GM18907 (cell line): ENCODE data around the gene BLOC1S4.
"Not testable (repeated sequence)": the region's sequence is repeated elsewhere in the genome, so short reads cannot be mapped to it uniquely, and the experiment has no call there.

ENCODE experiments used
- ATAC-seq: cut with Tn5 transposase; IDR thresholded peaks from one replicate; pipeline ENCODE4 v1.9.1; 2021; ENCODE audit warnings: mild to moderate bottlenecking, moderate library complexity; ENCODE audit not compliant: unreplicated experiment

The BLOC1S4 gene, protein sequence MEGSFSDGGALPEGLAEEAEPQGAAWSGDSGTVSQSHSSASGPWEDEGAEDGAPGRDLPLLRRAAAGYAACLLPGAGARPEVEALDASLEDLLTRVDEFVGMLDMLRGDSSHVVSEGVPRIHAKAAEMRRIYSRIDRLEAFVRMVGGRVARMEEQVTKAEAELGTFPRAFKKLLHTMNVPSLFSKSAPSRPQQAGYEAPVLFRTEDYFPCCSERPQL

DNA sequence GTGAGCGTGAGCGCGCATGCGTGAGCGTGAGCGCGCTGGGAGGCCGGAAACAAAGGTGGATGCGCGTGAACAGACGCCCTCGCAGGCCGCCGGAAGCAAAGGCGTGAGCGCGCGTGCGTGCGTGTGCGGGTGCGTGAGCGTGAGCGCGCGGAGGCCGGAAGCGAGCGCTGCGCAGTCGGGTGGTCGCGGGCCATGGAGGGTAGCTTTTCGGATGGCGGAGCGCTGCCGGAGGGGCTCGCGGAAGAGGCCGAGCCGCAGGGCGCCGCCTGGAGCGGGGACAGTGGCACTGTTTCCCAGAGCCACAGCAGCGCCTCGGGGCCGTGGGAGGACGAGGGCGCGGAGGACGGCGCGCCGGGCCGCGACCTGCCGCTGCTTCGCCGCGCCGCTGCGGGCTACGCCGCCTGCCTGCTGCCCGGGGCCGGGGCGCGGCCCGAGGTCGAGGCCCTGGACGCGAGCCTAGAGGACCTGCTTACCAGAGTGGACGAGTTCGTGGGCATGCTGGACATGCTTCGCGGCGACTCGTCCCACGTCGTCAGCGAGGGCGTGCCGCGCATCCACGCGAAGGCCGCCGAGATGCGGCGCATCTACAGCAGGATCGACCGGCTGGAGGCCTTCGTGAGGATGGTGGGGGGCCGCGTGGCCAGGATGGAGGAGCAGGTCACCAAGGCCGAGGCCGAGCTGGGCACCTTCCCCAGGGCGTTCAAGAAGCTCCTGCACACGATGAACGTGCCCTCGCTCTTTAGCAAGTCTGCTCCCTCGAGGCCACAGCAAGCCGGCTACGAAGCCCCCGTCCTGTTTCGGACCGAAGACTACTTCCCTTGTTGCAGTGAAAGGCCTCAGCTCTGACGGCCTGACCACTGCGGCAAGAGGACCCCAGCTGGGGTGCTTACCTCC, at the start of gene BLOC1S4:
Gene BLOC1S4 (plus strand): TSS at position 157 of the 894 bp plus-strand sequence. CDS start 36 bp downstream, at position 193.
- ATAC-seq = peak; percentile 80

DNA sequence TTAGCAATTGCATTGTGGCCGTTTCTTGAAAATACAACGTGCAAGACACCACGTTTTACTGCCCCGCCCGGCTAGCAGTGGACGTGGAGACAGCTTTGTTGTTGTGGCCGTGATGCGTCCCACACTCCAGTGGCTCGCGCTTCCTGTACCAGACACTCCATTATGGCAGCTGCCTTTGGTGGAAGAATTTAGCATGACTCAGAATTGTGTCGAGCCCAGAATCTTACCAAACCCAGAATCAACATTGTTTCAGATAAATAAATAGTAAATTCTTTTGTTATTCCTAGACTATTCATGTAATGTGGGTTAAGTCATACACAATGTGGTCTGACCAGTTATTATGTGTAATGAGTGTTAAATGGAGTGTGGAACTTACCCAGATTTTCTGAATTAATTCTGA, 47.6 kb upstream of the BLOC1S4 start:
- ATAC-seq = no peak

DNA sequence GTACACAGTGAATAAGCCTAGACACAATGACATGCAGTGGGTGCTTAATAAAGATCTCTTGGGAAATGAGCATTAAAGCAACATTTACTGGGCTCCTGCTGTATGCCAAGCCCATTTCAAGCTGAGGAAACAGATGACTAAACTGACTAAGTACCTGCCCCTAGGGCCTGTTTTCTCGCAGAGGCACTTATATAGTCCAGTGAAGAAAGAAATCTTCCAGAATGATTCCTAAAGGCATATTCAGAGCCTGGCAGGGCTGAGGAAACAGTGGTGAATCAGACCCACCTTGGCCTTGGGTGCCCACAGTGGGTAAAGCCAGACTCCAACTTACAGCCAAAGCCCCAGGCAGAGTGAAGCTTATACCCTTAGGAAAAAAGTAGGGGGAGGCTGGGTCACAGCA, 44.3 kb upstream of the BLOC1S4 start:
- ATAC-seq = no peak

DNA sequence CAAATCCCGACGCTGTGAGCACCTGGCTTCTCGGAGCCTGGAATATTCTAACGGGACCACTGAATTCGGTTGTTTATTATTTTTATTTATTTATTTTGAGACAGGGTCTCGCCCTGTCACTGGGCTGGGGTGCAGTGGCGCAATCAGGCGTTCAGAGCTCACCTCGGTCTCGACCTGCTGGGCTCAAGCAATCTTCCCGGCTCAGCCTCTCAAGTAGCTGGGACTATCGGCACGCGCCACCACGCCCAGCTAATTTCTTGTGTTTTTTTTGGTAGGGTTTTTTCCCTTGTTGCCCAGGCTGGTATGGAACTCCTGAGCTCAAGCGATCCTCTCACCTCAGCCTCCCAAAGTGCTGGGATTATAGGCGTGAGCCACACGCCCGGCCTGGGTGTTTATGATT, 43.8 kb upstream of the BLOC1S4 start:
- ATAC-seq = no peak

DNA sequence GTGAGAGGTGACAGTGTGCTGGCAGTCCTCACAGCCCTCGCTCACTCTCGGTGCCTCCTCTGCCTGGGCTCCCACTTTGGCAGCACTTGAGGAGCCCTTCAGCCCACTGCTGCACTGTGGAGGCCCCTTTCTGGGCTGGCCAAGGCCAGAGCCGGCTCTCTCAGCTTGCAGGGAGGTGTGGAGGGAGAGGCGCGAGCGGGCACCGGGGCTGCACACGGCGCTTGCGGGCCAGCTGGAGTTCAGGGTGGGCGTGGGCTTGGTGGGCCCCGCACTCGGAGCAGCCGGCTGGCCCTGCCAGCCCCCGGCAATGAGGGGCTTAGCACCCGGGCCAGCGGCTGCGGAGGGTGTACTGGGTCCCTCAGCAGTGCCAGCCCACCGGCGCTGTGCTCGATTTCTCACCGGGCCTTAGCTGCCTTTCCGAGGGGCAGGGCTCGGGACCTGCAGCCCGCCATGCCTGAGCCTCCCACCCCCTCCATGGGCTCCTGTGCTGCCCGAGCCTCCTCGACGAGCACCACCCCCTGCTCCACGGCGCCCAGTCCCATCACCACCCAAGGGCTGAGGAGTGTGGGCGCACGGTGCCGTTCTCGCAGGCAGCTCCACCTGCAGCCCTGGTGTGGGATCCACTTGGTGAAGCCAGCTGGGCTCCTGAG, 43.3 kb upstream of the BLOC1S4 start:
- ATAC-seq = not testable (repeated sequence)

DNA sequence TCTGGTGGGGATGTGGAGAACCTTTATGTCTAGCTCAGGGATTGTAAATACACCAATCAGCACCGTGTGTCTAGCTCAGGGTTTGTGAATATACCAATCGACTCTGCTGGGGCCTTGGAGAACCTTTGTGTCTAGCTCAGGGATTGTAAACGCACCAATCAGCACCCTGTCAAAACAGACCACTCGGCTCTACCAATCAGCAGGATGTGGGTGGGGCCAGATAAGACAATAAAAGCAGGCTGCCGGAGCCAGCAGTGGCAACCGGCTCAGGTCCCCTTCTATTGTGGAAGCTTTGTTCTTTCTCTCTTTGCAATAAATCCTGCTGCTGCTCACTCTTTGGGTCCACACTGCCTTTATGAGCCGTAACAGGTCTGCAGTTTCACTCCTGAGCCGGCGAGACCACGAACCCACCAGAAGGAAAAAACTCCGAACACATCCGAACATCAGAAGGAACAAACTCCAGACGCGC, 42.7 kb upstream of the BLOC1S4 start:
- ATAC-seq = not testable (repeated sequence)

DNA sequence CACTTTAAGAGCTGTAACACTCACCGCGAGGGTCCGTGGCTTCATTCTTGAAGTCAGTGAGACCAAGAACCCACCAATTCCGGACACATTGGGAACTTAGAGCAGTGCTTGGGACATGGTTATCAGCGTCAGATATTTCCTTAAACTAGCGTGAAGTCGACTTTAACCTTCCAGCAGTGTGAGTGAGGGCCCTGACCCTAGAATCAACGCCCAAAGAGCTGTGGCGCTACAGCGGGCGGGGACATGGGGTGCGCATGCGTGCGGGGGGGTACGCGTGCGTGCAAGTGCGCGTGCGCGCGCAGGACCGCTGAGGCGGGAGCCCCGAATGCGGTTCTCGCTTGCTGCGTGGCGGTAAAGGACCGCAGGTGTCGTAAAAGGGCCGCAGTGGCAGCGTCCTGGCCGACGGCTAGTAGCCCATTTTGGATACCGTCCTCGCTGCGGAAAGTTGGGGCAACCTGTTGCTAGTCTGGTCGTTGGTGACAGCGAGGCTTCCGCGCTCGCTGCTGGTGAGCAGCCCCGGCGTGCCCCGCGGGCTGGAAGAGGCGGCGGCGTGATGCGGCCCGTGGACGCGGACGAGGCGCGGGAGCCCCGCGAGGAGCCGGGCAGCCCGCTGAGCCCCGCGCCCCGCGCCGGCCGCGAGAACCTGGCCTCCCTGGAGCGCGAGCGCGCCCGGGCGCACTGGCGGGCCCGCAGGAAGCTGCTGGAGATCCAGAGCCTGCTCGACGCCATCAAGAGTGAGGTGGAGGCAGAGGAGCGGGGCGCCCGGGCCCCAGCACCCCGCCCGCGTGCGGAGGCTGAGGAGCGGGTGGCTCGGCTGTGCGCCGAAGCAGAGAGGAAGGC, 42.1 kb upstream of the BLOC1S4 start:
- ATAC-seq = peak; percentile 76

DNA sequence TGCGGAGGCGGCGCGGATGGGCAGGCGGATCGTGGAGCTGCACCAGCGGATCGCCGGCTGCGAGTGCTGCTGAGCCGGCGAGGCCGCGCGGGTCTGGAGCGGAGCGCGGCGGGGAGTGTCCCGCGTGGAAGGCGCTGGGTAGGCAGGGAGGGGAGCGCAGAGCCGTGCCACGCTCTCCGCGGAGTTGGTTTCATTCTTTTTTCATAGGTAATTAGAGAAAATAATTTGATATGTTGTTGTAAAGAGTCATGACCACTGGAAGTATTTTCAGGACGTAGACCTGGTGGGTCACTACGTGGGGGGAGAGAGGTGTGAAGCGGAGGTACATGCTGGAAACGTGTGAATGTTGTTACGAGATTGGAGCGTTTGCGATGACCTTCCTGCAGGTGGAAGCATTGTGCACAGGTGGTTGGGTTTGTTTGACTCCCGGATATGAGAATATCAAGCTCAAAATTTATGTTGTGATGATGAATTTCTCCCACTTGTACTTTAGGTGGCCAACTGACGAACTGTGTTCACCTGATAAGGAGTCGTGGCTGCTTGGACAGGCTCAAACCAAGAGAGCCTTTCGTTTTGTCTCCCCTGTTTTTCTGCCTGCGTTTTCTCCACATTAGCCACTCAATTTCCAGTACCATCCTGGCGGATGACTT, 41.3 kb upstream of the BLOC1S4 start:
- ATAC-seq = peak; percentile 36

DNA sequence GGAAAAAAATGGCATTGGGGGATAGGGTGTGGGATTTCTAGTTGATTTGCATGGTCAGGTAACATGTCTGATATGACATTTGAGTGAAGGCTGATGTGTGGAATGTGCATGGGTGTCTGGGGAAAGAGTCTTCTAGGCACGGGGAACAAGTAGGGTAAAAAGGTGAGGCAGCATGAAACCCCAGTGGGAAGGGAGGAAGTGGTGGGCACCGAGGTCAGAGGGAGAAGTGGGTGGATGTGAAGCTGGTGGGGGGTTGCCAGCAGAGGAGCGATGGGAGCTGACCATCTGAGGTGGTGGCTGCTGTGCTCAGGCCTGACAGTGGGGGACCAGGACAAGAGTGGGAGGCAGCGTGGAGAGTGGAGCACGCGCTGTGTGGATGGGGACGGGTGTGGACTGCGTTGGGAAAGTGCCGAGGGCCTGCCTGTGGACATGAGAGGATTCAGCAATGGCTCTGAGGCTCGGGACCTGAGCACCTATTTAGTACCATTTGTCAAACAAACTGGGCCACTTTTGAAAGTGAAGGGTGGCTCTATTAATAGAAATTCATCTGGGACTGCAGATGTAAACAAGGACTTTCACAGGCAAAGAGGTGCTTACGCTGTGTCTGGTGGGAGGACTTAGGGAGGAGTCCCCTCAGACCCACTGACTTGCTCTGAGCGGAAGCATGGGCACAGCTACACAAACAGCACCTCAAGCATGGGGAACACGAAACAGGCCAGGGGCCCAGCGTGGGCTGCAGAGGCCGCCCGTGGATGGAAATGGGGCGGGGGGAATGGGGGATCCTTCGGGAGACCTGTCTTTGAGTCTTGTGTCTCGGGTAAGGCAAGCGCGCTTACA, 39.0 kb upstream of the BLOC1S4 start:
- ATAC-seq = no peak

DNA sequence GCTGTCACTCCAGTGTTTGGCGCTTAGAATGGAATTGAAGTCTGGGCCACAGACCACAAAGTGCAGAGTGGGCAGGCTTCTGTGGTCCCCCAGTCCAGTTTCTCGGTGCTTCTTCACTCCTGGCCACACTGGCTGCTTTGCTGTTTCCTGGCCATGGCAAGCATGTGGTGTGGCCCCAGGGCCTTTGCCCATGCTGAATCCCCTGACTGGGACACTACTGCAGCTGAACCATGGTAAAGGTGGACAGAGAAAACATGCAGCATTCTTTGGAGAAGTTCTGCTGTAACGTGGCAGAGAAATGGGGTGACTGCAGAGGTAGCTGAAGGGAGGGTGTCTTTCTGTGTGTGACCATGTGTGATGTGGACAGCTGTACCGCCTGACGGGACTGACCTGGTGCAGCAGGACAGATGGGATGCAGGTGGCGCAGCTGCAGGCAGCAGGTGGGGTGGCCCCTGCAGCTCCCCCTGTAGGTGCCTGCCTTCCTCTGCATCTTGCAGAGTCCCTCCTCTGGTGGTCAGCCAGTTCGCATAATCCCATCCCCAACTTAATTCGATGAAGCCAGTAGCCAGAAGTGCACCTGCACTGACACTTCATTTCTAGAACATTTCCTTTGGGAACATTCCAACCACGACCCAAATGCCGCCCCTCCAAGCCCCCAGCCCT, 35.5 kb upstream of the BLOC1S4 start:
- no peak for ATAC-seq

DNA sequence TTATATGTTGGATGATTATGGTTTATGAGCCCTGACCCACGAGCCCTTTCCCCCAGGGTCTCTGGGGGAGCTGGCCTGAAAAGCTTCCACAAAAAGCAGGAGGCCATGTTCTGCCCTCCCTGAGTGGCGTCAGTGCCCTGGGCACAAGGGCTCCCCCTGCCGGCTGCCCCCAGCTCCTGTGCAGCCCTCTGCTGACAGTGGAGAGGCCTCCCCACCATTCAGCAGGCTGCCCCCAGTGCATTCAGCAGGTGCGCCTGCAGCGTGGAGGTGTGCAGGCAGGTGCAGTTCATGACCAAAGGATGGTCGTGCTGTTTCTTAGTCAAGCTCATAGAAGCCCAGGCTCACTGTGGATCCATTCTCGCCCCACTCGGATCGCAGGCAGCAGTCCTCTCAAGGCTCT, 34.8 kb upstream of the BLOC1S4 start:
- ATAC-seq = no peak

DNA sequence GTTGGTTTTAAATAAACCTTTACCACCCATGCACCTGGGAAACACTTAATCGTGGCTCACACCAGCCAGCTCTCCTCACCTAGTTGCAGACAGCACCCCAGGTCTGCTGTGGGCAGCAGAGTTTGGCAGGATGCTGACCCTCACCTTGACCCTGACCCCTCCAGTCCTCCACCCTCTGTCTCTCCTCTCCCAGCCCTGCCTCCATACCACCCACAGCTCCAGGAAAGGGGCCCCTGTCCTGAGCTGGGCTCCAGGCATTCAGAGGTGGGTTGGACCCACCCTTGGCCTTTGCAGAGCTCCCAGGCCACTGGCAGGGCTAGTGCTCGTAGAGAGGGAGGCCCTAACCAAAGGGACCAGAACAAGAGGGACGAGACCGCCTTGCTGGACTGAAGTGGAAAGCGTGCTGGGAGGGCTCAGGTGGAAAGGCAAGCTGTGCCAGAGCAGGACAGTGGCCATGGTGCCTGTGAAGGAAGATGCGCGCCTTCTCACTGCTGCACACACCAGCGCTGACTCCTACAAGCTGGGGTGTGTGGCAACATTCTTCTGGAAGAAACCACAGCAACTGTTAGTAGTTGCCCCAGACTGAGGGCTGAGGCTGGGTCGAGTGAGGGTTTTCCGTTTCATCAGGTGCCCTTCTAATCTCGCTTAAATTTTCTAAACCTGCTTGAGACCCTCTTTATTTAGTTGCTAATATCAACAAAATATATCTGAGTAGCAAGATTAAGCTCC, 32.9 kb upstream of the BLOC1S4 start:
- ATAC-seq = no peak

DNA sequence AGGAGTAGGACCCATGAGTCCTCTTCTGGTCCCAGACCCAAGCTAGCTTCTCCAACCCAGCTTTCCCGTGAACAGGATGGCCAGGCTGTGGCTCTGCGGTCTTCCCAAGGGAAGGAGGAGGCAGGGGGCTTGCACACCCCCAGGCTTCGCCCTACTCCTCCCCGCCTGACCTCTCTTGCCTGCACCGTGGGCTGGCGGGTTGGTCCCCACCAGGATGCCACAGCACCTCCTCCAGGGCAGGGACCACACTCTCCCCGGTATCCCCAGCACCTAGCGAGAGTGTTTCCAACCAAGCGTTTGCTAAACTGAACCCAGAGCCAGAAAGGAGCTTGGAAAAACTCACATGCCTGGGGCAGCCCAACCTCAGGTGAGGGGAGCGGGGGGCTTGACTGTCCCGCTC, 31.3 kb upstream of the BLOC1S4 start:
- no peak for ATAC-seq

DNA sequence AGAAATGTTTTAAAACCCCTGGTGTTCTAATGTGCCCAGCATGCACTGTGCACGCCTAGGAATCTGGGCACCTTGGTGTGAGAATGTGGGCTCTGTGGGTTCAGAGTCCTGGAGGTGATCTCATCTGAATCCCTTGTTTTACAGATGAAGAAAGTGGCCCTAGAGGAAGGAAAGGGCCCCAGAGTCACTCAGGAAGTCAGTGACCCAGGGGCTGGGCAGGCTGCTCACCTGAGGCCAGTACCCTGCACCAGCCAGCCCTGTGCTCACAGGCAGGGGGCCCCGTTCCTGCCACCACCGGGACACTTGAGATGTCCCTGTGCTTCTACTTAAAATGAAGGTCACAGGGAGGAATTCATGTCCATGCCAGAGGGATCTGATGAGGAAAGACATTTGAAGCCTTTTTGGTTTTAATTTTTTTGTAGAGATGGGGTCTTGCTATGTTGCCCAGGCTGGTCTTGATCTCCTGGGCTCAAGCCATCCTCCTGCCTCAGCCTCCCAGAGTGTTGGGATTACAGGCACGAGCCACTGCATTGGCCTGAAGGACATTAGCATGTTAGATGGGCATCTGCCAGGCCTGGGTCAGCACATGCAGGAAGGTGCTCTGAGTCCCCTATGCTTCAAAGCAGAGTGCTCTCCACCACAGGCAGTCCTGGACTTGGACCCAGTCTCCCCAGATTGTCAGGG, 29.7 kb upstream of the BLOC1S4 start:
- ATAC-seq = no peak

DNA sequence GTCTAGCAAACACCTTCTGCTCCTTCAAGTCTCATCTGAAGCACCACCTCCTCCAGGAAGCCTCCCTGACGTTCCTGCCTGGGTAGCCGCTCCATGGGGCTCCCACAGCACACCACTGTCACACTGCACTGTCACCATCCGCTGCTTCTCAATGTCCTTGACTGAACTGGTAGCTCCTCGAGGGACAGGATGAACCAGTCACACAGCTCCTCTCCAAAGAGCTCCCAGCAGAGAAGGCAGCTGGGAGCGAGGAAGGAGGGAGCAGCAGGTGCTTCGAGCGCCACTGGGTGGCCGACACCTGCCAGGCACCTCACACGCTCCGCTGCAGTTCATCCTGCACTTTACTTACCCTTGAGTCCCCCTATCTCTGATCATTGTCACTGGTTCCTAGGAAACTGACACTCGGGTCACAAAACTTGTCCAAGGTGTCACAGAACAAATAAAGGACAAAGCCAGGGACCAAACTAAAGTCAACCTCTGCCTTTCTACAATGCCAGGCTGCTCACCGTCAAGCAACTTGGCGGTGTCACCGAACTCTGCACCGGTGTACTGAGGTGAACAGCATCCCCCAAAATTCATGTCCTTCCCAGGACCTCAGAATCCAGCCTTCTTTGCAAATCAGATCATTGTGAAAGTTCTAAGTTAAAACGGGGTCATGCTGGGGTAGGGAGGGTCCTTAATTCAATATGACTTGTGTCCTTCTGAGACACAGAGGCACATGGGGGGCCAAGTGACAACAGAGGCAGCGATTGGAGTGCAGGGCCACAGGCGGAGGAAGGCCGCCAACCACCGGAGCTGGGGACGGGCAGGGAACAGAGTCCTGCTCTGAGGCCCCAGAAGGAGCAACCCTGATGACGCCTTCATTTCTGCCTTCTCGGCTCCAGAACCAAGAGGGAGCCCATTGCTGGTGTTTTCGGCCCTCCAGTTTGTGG, 27.8 kb upstream of the BLOC1S4 start:
- ATAC-seq = no peak

DNA sequence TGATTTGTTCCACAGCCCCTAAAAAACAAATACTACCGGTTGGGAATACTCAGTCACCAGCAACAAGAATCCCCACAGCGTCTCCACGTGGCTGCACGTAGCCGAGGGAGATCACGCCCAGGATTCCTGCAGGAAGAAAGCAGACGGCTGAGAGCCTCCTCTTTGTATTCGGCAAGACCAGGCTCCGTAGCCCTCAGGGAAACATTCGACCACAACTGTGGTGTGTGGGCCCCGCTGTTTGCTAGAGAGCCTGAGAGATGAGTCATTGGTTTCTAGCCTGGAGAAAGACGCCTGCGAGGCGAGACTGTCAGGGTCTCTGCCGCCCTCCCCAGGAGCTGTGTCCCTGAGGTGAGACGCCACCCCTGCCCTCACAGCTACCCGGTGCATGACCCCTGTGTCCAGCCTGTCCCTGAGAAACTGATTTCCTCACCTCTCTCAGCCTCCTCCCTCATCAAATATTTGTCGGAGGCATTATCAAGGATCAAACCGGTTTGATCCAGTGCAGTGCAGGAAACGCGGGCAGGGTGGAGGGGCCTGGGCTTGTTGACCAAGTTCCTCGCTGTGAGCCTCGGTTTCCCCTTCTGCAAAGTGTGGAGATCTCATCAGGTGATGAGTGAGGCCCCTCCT, 27.0 kb upstream of the BLOC1S4 start:
- peak; percentile 79 for ATAC-seq
